Testis (tissue), 3 donors: ENCODE results near the gene GPR157. TPM values are rescaled to one million over a fixed set of nuclear protein-coding genes. Genes with fewer than 3 reads are reported as not detected.
"Not testable (repeated sequence)": the region's sequence is repeated elsewhere in the genome, so short reads cannot be mapped to it uniquely, and the experiment has no call there.

ENCODE experiments used
- DNase-seq: peaks from one replicate; pipeline ENCODE4 v3.0.0-alpha.2; 2019
- H3K27ac ChIP-seq, 2 donors: fragments of 200-600 bp; sonication (generic); one replicate each; pipeline ENCODE4 v1.5.1; 2019
- H3K27me3 ChIP-seq: fragments of 200-600 bp; sonication (generic); one replicate; pipeline ENCODE4 v1.5.1; 2019
- H3K36me3 ChIP-seq: fragments of 200-600 bp; sonication (generic); one replicate; pipeline ENCODE4 v1.5.1; 2017; ENCODE audit warnings: low read depth; ENCODE audit errors: missing control alignments
- H3K4me1 ChIP-seq: fragments of 200-600 bp; sonication (generic); one replicate; pipeline ENCODE4 v1.5.1; 2019
- H3K4me3 ChIP-seq, 2 donors: fragments of 200-600 bp; sonication (generic); one replicate each; pipeline ENCODE4 v1.5.1; 2017 to 2019
- H3K9me3 ChIP-seq: fragments of 200-600 bp; sonication (generic); one replicate; pipeline ENCODE4 v1.5.1; 2017
- CTCF ChIP-seq, 3 experiments: fragments of 450-650 bp in 2 of 3; fragments of 200-600 bp in 1 of 3; sonication (generic) in 1 of 3; IDR thresholded peaks; one replicate each; pipeline ENCODE4 v1.5.1; 2016 to 2019; ENCODE audit warnings: antibody characterized with exemption in 3 of 3, mild to moderate bottlenecking in 2 of 3, moderate library complexity in 1 of 3
- POLR2A ChIP-seq: fragments of 450-650 bp; IDR thresholded peaks from one replicate; pipeline ENCODE4 v1.6.1; 2017; ENCODE audit warnings: antibody characterized with exemption, mild to moderate bottlenecking, moderate library complexity
- WGBS, 2 donors: methylation state at CpG; one replicate each; pipeline ENCODE4 v1.1.5; 2018; 5-methylcytosine and 5-hydroxymethylcytosine counted together
- intact Hi-C: fragments of 100-400 bp; cut with DNase I; formaldehyde crosslinking; loops from one replicate; pipeline ENCODE4 v1.15.1; 2023; ENCODE audit warnings: low total_unique reads
- polyA plus RNA-seq: library from polyadenylated mRNA; stranded (reverse); fragments of 350-450 nt; fragmentation: Illumina TruSeq; extraction: RNeasy Lipid Tissue Mini Kit (QIAGEN cat#74804); gene quantifications from one replicate; pipeline ENCODE4 v1.2.3, GENCODE V29; 2014; ENCODE audit warnings: low read depth, low replicate concordance; ENCODE audit not compliant: insufficient read depth
- total RNA-seq, 2 donors: library from RNA; depleted of rRNA; stranded (reverse); fragments of >200 nt; gene quantifications; one replicate each; pipeline ENCODE4 v1.2.3, GENCODE V29; 2016

The GPR157 gene
- total and polyA plus RNA-seq, 3 donors from 2014 or later, result 4.1 to 11.7 (median 8.8) TPM

GRCh38 chr1:9127395-9128165 lies 1.3 kb downstream of the GPR157 start:
- Histone ChIP-seq H3K27ac (peak overlapping the region; percentile 42 to 93), H3K4me1 (peaks cover 16% of the 10 kb centered on the region), H3K9me3 (no peaks in the 10 kb centered on the region), H3K36me3 (no peaks in the 10 kb centered on the region), H3K4me3 (peak overlapping the region; percentile 66 to 76), H3K27me3 (no peaks in the 10 kb centered on the region)
- intact Hi-C loops, result no loop called here
- TF ChIP-seq POLR2A, result no peak
- TF ChIP-seq CTCF (IDR thresholded peaks at IDR 0.05), result no peak
- WGBS, 2 donors, result 12 to 14% methylated on average over 14 to 19 of the region's 19 CpGs
- DNase-seq, result peak; percentile 54

- 73 to 78% methylated on average over 2 of the region's 2 CpGs for WGBS, 2 donors
- Histone ChIP-seq H3K4me3 (no peak overlapping the region), H3K27me3 (no peaks in the 10 kb centered on the region), H3K27ac (no peak overlapping the region), H3K4me1 (peaks cover 16% of the 10 kb centered on the region), H3K9me3 (no peaks in the 10 kb centered on the region), H3K36me3 (no peaks in the 10 kb centered on the region)
- DNase-seq, result no peak
- intact Hi-C loops, result no loop called here
- TF ChIP-seq POLR2A (no peak), CTCF (IDR thresholded peaks at IDR 0.05) (no peak)
Observed at GRCh38 chr1:9126511-9126910, 2.4 kb downstream of the GPR157 start.

GRCh38 chr1:9125847-9126246 lies 3.1 kb downstream of the GPR157 start:
- WGBS, 2 donors, result 88 to 92% methylated on average over 9 of the region's 9 CpGs
- H3K27me3 ChIP-seq, H3K27ac ChIP-seq, intact Hi-C loops, H3K9me3 ChIP-seq, H3K36me3 ChIP-seq, H3K4me3 ChIP-seq, DNase-seq: not testable (repeated sequence)
- H3K4me1 ChIP-seq, result peaks cover 16% of the 10 kb centered on the region

GRCh38 chr1:9125325-9125724 lies 3.6 kb downstream of the GPR157 start:
- no peaks in the 10 kb centered on the region for H3K27me3 ChIP-seq
- H3K27ac ChIP-seq, result no peak overlapping the region
- no peak overlapping the region for H3K4me3 ChIP-seq
- intact Hi-C loops, result no loop called here
- H3K36me3 ChIP-seq, result no peaks in the 10 kb centered on the region
- H3K9me3 ChIP-seq, result no peaks in the 10 kb centered on the region
- H3K4me1 ChIP-seq, result peaks cover 16% of the 10 kb centered on the region
- TF ChIP-seq CTCF (IDR thresholded peaks at IDR 0.05) (no peak), POLR2A (no peak)
- WGBS, 2 donors, result 70 to 84% methylated on average over 4 of the region's 4 CpGs
- DNase-seq, result no peak

GRCh38 chr1:9124389-9124788 lies 4.5 kb downstream of the GPR157 start:
- H3K27ac ChIP-seq, DNase-seq, H3K36me3 ChIP-seq, H3K9me3 ChIP-seq, H3K27me3 ChIP-seq, intact Hi-C loops, H3K4me3 ChIP-seq: not testable (repeated sequence)
- H3K4me1 ChIP-seq, result peaks cover 16% of the 10 kb centered on the region
- 86 to 87% methylated on average over 7 to 8 of the region's 8 CpGs for WGBS, 2 donors

GRCh38 chr1:9123665-9124064 lies 5.2 kb downstream of the GPR157 start:
- intact Hi-C loops, H3K9me3 ChIP-seq, H3K27ac ChIP-seq, DNase-seq, H3K4me3 ChIP-seq, H3K27me3 ChIP-seq, H3K36me3 ChIP-seq: not testable (repeated sequence)
- peaks cover 16% of the 10 kb centered on the region for H3K4me1 ChIP-seq
- 88 to 94% methylated on average over 2 of the region's 2 CpGs for WGBS, 2 donors
